OCI-LY1 (cell line): ENCODE results near the gene OLFM1.

ENCODE experiments used
- H2AFZ ChIP-seq: fragments of 200-600 bp; sonication (generic), shearing (Covaris generic); 2 replicates; pipeline ENCODE4 v1.6.0; 2014; ENCODE audit warnings: antibody characterized with exemption, mild to moderate bottlenecking, low read length
- H3F3A ChIP-seq: fragments of 200-600 bp; sonication (generic), shearing (Covaris generic); 2 replicates; pipeline ENCODE4 v1.6.0; 2014; ENCODE audit warnings: mild to moderate bottlenecking, antibody characterized with exemption, low read length, moderate library complexity; ENCODE audit not compliant: insufficient read depth
- H3K27ac ChIP-seq: fragments of 200-600 bp; sonication (generic); 2 replicates; pipeline ENCODE4 v1.5.1; 2014; ENCODE audit warnings: low read length, mixed run types, mild to moderate bottlenecking, low read depth; ENCODE audit not compliant: poor library complexity, severe bottlenecking
- H3K27me3 ChIP-seq: fragments of 200-600 bp; sonication (generic); 2 replicates; pipeline ENCODE4 v1.6.0; 2014; ENCODE audit warnings: antibody characterized with exemption, mild to moderate bottlenecking, low read length, moderate library complexity; ENCODE audit not compliant: insufficient read depth
- H3K36me3 ChIP-seq: fragments of 200-600 bp; sonication (generic); 2 replicates; pipeline ENCODE4 v1.6.1; 2014; ENCODE audit warnings: mild to moderate bottlenecking, antibody characterized with exemption, low read length, moderate library complexity, mixed read lengths; ENCODE audit not compliant: insufficient read depth
- H3K4me1 ChIP-seq: fragments of 200-600 bp; sonication (generic); 2 replicates; pipeline ENCODE4 v1.5.1; 2014; ENCODE audit warnings: mild to moderate bottlenecking, low read length, moderate library complexity; ENCODE audit not compliant: insufficient read depth, severe bottlenecking
- H3K4me2 ChIP-seq: fragments of 200-600 bp; sonication (generic), shearing (Covaris generic); 2 replicates; pipeline ENCODE4 v1.6.1; 2014; ENCODE audit warnings: low read length
- H3K4me3 ChIP-seq: fragments of 200-600 bp; sonication (generic); 2 replicates; pipeline ENCODE4 v1.5.1; 2014; ENCODE audit warnings: low read length, low read depth, mild to moderate bottlenecking, mixed read lengths; ENCODE audit not compliant: poor library complexity, severe bottlenecking
- H3K79me2 ChIP-seq: fragments of 200-600 bp; shearing (Covaris generic); 2 replicates; pipeline ENCODE4 v1.6.1; 2016; ENCODE audit warnings: mixed run types, low read length, mixed read lengths; ENCODE audit not compliant: insufficient read depth
- H3K9ac ChIP-seq: fragments of 200-600 bp; sonication (generic), shearing (Covaris generic); 2 replicates; pipeline ENCODE4 v1.6.1; 2014; ENCODE audit warnings: mild to moderate bottlenecking, low read length, mixed read lengths
- H3K9me2 ChIP-seq: fragments of 200-600 bp; sonication (generic), shearing (Covaris generic); 2 replicates; pipeline ENCODE4 v1.6.1; 2014; ENCODE audit warnings: low read depth, mild to moderate bottlenecking, low read length, mixed read lengths
- H3K9me3 ChIP-seq: fragments of 200-600 bp; shearing (Covaris generic); 2 replicates; pipeline ENCODE4 v1.6.1; 2014; ENCODE audit warnings: low read length, mixed read lengths
- H4K20me1 ChIP-seq: fragments of 200-600 bp; sonication (generic), shearing (Covaris generic); 2 replicates; pipeline ENCODE4 v1.6.0; 2016; ENCODE audit warnings: mild to moderate bottlenecking, low read length; ENCODE audit not compliant: insufficient read depth
- EZH2 ChIP-seq: fragments of 200-600 bp; sonication (generic), shearing (Covaris generic); IDR thresholded peaks from 2 replicates; pipeline ENCODE4 v1.8.0; 2017; ENCODE audit warnings: borderline replicate concordance, mixed run types, mild to moderate bottlenecking, antibody characterized with exemption, low read length, moderate library complexity, mixed read lengths
- TF ChIP-seq, protein P1 (sequence below): fragments of 200-600 bp; sonication (generic), shearing (Covaris generic); IDR thresholded peaks from 2 replicates; pipeline ENCODE4 v1.5.1; 2017; ENCODE audit warnings: mild to moderate bottlenecking, antibody characterized with exemption, low read length, moderate library complexity, mixed read lengths

OLFM1 gene

DNA sequence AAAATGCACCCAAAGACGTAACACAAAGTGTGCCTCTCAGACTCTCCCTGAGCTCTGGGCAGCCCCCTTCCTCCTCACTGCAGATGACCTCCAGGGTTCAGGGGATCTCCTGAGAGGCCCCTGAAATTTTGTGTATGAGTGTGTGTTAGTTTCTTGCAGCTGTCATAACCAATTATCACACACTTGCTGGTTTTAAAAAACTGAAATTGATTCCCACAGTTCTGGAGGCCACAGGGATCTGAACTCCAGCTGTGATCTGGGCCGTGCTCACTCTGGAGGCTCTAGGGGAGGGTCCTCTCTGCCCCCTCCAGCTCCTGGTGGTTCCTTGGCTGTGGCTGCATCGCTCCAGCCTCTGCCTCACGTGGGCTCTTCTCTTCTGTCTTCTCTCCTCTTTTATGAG, 58.8 kb downstream of the OLFM1 start:
- Histone ChIP-seq H3K9ac (no peak overlapping the region), H3K9me2 (no peaks in the 10 kb centered on the region), H3K4me1 (no peaks in the 10 kb centered on the region), H3K27ac (no peak overlapping the region), H3F3A (no peaks in the 10 kb centered on the region), H3K4me3 (no peak overlapping the region), H3K9me3 (no peaks in the 10 kb centered on the region), H3K27me3 (peaks cover 8% of the 10 kb centered on the region; the same call in 1 of the 2 replicates), H3K36me3 (no peaks in the 10 kb centered on the region), H3K4me2 (no peak overlapping the region), H4K20me1 (no peaks in the 10 kb centered on the region), H3K79me2 (no peaks in the 10 kb centered on the region), H2AFZ (no peak overlapping the region)
- no peak for TF ChIP-seq EZH2
- TF ChIP-seq, protein P1, sequence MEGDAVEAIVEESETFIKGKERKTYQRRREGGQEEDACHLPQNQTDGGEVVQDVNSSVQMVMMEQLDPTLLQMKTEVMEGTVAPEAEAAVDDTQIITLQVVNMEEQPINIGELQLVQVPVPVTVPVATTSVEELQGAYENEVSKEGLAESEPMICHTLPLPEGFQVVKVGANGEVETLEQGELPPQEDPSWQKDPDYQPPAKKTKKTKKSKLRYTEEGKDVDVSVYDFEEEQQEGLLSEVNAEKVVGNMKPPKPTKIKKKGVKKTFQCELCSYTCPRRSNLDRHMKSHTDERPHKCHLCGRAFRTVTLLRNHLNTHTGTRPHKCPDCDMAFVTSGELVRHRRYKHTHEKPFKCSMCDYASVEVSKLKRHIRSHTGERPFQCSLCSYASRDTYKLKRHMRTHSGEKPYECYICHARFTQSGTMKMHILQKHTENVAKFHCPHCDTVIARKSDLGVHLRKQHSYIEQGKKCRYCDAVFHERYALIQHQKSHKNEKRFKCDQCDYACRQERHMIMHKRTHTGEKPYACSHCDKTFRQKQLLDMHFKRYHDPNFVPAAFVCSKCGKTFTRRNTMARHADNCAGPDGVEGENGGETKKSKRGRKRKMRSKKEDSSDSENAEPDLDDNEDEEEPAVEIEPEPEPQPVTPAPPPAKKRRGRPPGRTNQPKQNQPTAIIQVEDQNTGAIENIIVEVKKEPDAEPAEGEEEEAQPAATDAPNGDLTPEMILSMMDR, result no peak

DNA sequence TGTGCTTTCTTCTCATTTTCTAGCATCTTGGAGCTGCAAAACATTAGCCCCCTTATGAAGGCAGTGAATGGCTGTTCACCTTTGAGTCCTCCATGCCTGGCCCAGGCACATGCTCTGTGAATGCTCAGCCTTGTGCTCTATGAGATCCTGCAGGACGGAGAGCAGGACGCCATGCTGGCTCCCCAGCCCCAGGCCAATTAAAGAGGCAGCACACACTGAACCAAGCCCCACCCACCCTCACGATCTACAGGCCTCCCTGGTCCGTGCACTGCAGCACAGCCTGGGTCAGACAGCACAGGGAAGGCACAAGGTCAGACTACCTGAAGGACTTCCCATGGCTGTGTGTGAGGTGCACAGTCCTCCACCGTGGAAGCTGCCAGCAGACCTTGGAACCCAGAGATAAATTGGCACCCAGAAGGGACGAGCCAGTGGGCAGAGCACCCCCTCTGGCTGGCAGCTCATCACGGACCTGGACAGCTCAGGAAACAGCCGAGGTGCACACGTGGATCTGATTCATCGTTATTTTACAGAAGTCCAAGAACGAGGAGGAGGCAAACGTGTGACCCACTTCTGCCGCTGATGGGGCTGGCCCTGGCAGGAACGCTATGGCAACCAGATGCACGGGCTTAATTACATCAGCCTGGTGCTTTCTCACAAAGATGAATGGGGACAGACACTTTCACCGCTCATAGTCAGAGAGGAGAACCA, 59.5 kb downstream of the OLFM1 start:
- Histone ChIP-seq H3K27me3 (peaks cover 8% of the 10 kb centered on the region; the same call in 1 of the 2 replicates), H2AFZ (no peak overlapping the region), H3F3A (no peaks in the 10 kb centered on the region), H3K4me2 (no peak overlapping the region), H3K9me2 (no peaks in the 10 kb centered on the region), H3K79me2 (no peaks in the 10 kb centered on the region), H3K9me3 (no peaks in the 10 kb centered on the region), H4K20me1 (no peaks in the 10 kb centered on the region), H3K4me1 (no peaks in the 10 kb centered on the region), H3K9ac (no peak overlapping the region), H3K36me3 (no peaks in the 10 kb centered on the region), H3K4me3 (no peak overlapping the region), H3K27ac (no peak overlapping the region)
- no peak for TF ChIP-seq EZH2
- TF ChIP-seq, protein P1, result no peak

- no peaks in the 10 kb centered on the region for H3K9me2 ChIP-seq
- no peak overlapping the region for H3K4me3 ChIP-seq
- no peak overlapping the region for H3K9ac ChIP-seq
- H3K4me1 ChIP-seq, result no peaks in the 10 kb centered on the region
- H3K36me3 ChIP-seq, result no peaks in the 10 kb centered on the region
- no peaks in the 10 kb centered on the region for H3K79me2 ChIP-seq
- no peak overlapping the region for H2AFZ ChIP-seq
- no peak overlapping the region for H3K4me2 ChIP-seq
- TF ChIP-seq, protein P1, result no peak
- no peak for TF ChIP-seq EZH2
- no peaks in the 10 kb centered on the region for H3F3A ChIP-seq
- no peaks in the 10 kb centered on the region for H4K20me1 ChIP-seq
- H3K27me3 ChIP-seq, result peaks cover 8% of the 10 kb centered on the region; the same call in 1 of the 2 replicates
- H3K27ac ChIP-seq, result no peak overlapping the region
- H3K9me3 ChIP-seq, result no peaks in the 10 kb centered on the region
Observed at GRCh38 chr9:135147474-135147805, 60.0 kb downstream of the OLFM1 start.
